ENCODE results near the gene CD200R1. TPM values are rescaled to one million over a fixed set of nuclear protein-coding genes. Genes with fewer than 3 reads are reported as not detected.

Gene CD200R1
- total RNA-seq, 1 experiment from 2014 or later = not detected

DNA sequence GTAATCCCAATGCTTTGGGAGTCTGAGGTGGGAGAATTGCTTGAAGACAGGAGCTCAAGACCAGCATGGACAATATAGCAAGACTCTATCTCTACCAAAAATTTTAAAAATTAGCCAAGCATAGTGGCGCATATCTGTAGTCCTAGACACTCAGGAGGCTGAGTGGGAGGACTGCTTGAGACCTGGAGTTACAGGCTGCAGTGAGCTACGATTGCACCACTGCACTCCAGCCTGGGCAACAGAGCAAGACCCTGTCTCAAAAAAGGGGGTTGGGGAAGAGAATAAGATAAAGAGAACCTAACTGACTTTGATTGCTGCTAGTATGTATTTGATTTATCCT, 755 bp downstream of the CD200R1 start (continued):
- TF ChIP-seq, protein P1, sequence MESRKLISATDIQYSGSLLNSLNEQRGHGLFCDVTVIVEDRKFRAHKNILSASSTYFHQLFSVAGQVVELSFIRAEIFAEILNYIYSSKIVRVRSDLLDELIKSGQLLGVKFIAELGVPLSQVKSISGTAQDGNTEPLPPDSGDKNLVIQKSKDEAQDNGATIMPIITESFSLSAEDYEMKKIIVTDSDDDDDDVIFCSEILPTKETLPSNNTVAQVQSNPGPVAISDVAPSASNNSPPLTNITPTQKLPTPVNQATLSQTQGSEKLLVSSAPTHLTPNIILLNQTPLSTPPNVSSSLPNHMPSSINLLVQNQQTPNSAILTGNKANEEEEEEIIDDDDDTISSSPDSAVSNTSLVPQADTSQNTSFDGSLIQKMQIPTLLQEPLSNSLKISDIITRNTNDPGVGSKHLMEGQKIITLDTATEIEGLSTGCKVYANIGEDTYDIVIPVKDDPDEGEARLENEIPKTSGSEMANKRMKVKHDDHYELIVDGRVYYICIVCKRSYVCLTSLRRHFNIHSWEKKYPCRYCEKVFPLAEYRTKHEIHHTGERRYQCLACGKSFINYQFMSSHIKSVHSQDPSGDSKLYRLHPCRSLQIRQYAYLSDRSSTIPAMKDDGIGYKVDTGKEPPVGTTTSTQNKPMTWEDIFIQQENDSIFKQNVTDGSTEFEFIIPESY (IDR thresholded peaks at IDR 0.05; ENCODE audit: extremely low read depth, insufficient replicate concordance, low read length) = no peak
- TF ChIP-seq TCF7L2 (IDR thresholded peaks at IDR 0.05; ENCODE audit: borderline replicate concordance, extremely low read depth, insufficient read depth, insufficient read length) = no peak
- no peak for TF ChIP-seq EGR1 (IDR thresholded peaks at IDR 0.05; ENCODE audit: low read depth)
- no peak for TF ChIP-seq CEBPB (IDR thresholded peaks at IDR 0.05; ENCODE audit: low read depth)
- TF ChIP-seq YY1 (IDR thresholded peaks at IDR 0.05; ENCODE audit: extremely low read depth, insufficient replicate concordance, low read depth, low read length) = no peak
- no peak for TF ChIP-seq SP1 (IDR thresholded peaks at IDR 0.05; ENCODE audit: low read depth)
- no peak for TF ChIP-seq POLR2A (IDR thresholded peaks at IDR 0.05; ENCODE audit: borderline replicate concordance, extremely low read depth, insufficient read depth, insufficient read length)
- no peak for TF ChIP-seq ZFX (IDR thresholded peaks at IDR 0.05)

GRCh38 chr3:112973325-112974177, 1.4 kb downstream of the CD200R1 start:
- Histone ChIP-seq H3K4me3 (replicated peaks in 1 of 2; ENCODE audit: low read depth in 1 of 2, low read length in 2 of 2) (no peak overlapping the region), H3K36me3 (ENCODE audit: control insufficient read depth in 1 of 2, insufficient read depth in 2 of 2, low read length in 2 of 2) (no peaks in the 10 kb centered on the region), H3K79me2 (ENCODE audit: insufficient read depth, low read length) (no peaks in the 10 kb centered on the region), H4K20me1 (ENCODE audit: insufficient read depth) (no peaks in the 10 kb centered on the region), H3K9ac (ENCODE audit: low read length) (no peak overlapping the region), H3K4me2 (ENCODE audit: low read length) (no peak overlapping the region), H3K4me1 (ENCODE audit: control insufficient read depth in 1 of 2, insufficient read depth in 2 of 2, low read length in 2 of 2) (no peaks in the 10 kb centered on the region), H3K27ac (ENCODE audit: low read depth, low read length) (no peak overlapping the region), H3K27me3 (ENCODE audit: insufficient read depth, low read length) (0 out of 2 replicates have a peak, but pooled peaks cover 4% of the 10 kb centered on the region), H3K9me2 (ENCODE audit: insufficient read depth) (no peaks in the 10 kb centered on the region), H2AFZ (ENCODE audit: low read depth, low read length, poor library complexity, severe bottlenecking) (no peak overlapping the region), H3K9me3 (ENCODE audit: control insufficient read depth in 1 of 2, insufficient read depth in 1 of 2, low read depth in 1 of 2, low read length in 2 of 2) (no peaks in the 10 kb centered on the region)
- RAD21 ChIA-PET (ENCODE audit: low non-redundant PET in 1 of 2, low total read pairs in 2 of 2, uncharacterized antibody in 2 of 2, unreplicated experiment in 2 of 2) = no interaction called here
- POLR2A ChIA-PET = no interaction called here
- no peak for TF ChIP-seq EZH2 (IDR thresholded peaks at IDR 0.05)
- no peak for TF ChIP-seq POLR2A (IDR thresholded peaks at IDR 0.05; ENCODE audit: borderline replicate concordance, extremely low read depth, insufficient read depth, insufficient read length)
- TF ChIP-seq ZFX (IDR thresholded peaks at IDR 0.05) = no peak
- CTCF ChIA-PET = no interaction called here
- no peak for DNase-seq (ENCODE audit: low read depth, low spot score)
- no TSS peak for BruUV-seq (replicated peaks)
- intact Hi-C loops (cut with micrococcal nuclease) = loop anchor here (10.0 kb wide), 1 partner anchor 859 kb away; no protein-coding TSS in a partner anchor
- no peak for ATAC-seq

Measured in HCT116 (cell line).